ENCODE measurements around the gene ZMYM2.

The ZMYM2 gene

GRCh38 chr13:20109037-20109436 lies 150.5 kb downstream of the ZMYM2 start:
- Histone ChIP-seq H3K4me3 (ENCODE audit: control insufficient read depth in 1 of 7, extremely low read depth in 1 of 7, insufficient read depth in 4 of 7, low read depth in 2 of 7, low read length in 6 of 7) (no peak overlapping the region), H3K4me1 (ENCODE audit: control extremely low read depth in 1 of 4, control insufficient read depth in 4 of 4, insufficient read depth in 4 of 4, low read length in 3 of 4) (no peaks in the 10 kb centered on the region), H3K36me3 (ENCODE audit: control insufficient read depth in 4 of 4, insufficient read depth in 4 of 4, low read length in 3 of 4) (no peaks in the 10 kb centered on the region), H3K27ac (ENCODE audit: insufficient read depth in 1 of 2, low read depth in 1 of 2, low read length in 2 of 2, poor library complexity in 1 of 2, severe bottlenecking in 2 of 2) (no peak overlapping the region), H3K27me3 (replicated peaks in 2 of 5; ENCODE audit: control insufficient read depth in 4 of 5, insufficient read depth in 5 of 5, low read length in 4 of 5) (peaks cover 0 to 5% (median 0%) of the 10 kb centered on the region in 5 experiments), H3K9me3 (ENCODE audit: control extremely low read depth in 1 of 5, control insufficient read depth in 4 of 5, insufficient read depth in 2 of 5, low read depth in 1 of 5, low read length in 4 of 5) (no peaks in the 10 kb centered on the region)
- no peak for DNase-seq
- ChIA-PET CTCF (interaction anchor here (0.7 to 2.1 kb wide), 5 partner anchors 10 to 23 kb away, joined by 3 to 11 read pairs (median 3); no protein-coding TSS in a partner anchor), POLR2A (no interaction called here)
- WGBS (ENCODE audit: insufficient coverage): 100% methylated on average over 1 of the region's 2 CpGs

- no peak overlapping the region for H3K27ac ChIP-seq (ENCODE audit: insufficient read depth in 1 of 2, low read depth in 1 of 2, low read length in 2 of 2, poor library complexity in 1 of 2, severe bottlenecking in 2 of 2)
- peaks cover 0 to 7% (median 5%) of the 10 kb centered on the region in 4 experiments for H3K4me1 ChIP-seq (ENCODE audit: control extremely low read depth in 1 of 4, control insufficient read depth in 4 of 4, insufficient read depth in 4 of 4, low read length in 3 of 4)
- H3K9me3 ChIP-seq (ENCODE audit: control extremely low read depth in 1 of 5, control insufficient read depth in 4 of 5, insufficient read depth in 2 of 5, low read depth in 1 of 5, low read length in 4 of 5): no peaks in the 10 kb centered on the region
- 95% methylated on average over 9 of the region's 10 CpGs for WGBS (ENCODE audit: insufficient coverage)
- ChIA-PET POLR2A (no interaction called here), CTCF (interaction anchor here (1.6 kb wide), 2 partner anchors 18 to 23 kb away, joined by 3 to 4 read pairs; no protein-coding TSS in a partner anchor)
- peaks cover 0 to 3% (median 0%) of the 10 kb centered on the region in 5 experiments for H3K27me3 ChIP-seq (replicated peaks in 2 of 5; ENCODE audit: control insufficient read depth in 4 of 5, insufficient read depth in 5 of 5, low read length in 4 of 5)
- DNase-seq: no peak
- H3K4me3 ChIP-seq (ENCODE audit: control insufficient read depth in 1 of 7, extremely low read depth in 1 of 7, insufficient read depth in 4 of 7, low read depth in 2 of 7, low read length in 6 of 7): no peak overlapping the region
- no peaks in the 10 kb centered on the region for H3K36me3 ChIP-seq (ENCODE audit: control insufficient read depth in 4 of 4, insufficient read depth in 4 of 4, low read length in 3 of 4)
These were observed 155.6 kb downstream of the ZMYM2 start for GRCh38 chr13:20114066-20114610.

GRCh38 chr13:20116213-20116612 lies 157.7 kb downstream of the ZMYM2 start:
- peak in 2 of 3 donors; percentile 28 to 33 for DNase-seq
- WGBS (ENCODE audit: insufficient coverage): 91% methylated on average over 6 of the region's 6 CpGs
- ChIA-PET POLR2A (no interaction called here), CTCF (interaction anchor here (1.7 kb wide), 1 partner anchor 16 kb away, joined by 5 read pairs; no protein-coding TSS in a partner anchor)
- Histone ChIP-seq H3K4me1 (ENCODE audit: control extremely low read depth in 1 of 4, control insufficient read depth in 4 of 4, insufficient read depth in 4 of 4, low read length in 3 of 4) (peaks cover 0 to 18% (median 9%) of the 10 kb centered on the region in 4 experiments), H3K9me3 (ENCODE audit: control extremely low read depth in 1 of 5, control insufficient read depth in 4 of 5, insufficient read depth in 2 of 5, low read depth in 1 of 5, low read length in 4 of 5) (no peaks in the 10 kb centered on the region), H3K36me3 (ENCODE audit: control insufficient read depth in 4 of 4, insufficient read depth in 4 of 4, low read length in 3 of 4) (no peaks in the 10 kb centered on the region), H3K27ac (ENCODE audit: insufficient read depth in 1 of 2, low read depth in 1 of 2, low read length in 2 of 2, poor library complexity in 1 of 2, severe bottlenecking in 2 of 2) (no peak overlapping the region), H3K27me3 (replicated peaks in 2 of 5; ENCODE audit: control insufficient read depth in 4 of 5, insufficient read depth in 5 of 5, low read length in 4 of 5) (no peaks in the 10 kb centered on the region), H3K4me3 (ENCODE audit: control insufficient read depth in 1 of 7, extremely low read depth in 1 of 7, insufficient read depth in 4 of 7, low read depth in 2 of 7, low read length in 6 of 7) (no peak overlapping the region)

GRCh38 chr13:20118268-20119140 lies 160.0 kb downstream of the ZMYM2 start:
- ChIA-PET POLR2A (interaction anchor here (0.6 to 1.6 kb wide), 2 partner anchors 9 to 771 kb away, joined by 3 to 6 read pairs; no protein-coding TSS in a partner anchor), CTCF (interaction anchor here (0.6 to 3.1 kb wide), 14 partner anchors 8 to 48 kb away, joined by 3 to 15 read pairs (median 3); no protein-coding TSS in a partner anchor)
- WGBS (ENCODE audit: insufficient coverage): 4% methylated on average over 34 of the region's 55 CpGs
- H3K36me3 ChIP-seq (ENCODE audit: control insufficient read depth in 4 of 4, insufficient read depth in 4 of 4, low read length in 3 of 4): no peaks in the 10 kb centered on the region
- H3K27me3 ChIP-seq (replicated peaks in 2 of 5; ENCODE audit: control insufficient read depth in 4 of 5, insufficient read depth in 5 of 5, low read length in 4 of 5): no peaks in the 10 kb centered on the region
- peak overlapping the region in 1 of 2 experiments; percentile 61 for H3K27ac ChIP-seq (ENCODE audit: insufficient read depth in 1 of 2, low read depth in 1 of 2, low read length in 2 of 2, poor library complexity in 1 of 2, severe bottlenecking in 2 of 2)
- H3K4me3 ChIP-seq (ENCODE audit: control insufficient read depth in 1 of 7, extremely low read depth in 1 of 7, insufficient read depth in 4 of 7, low read depth in 2 of 7, low read length in 6 of 7): peak overlapping the region; percentile 50 to 88 (median 71)
- DNase-seq: peak; percentile 19 to 58 (median 56)
- H3K4me1 ChIP-seq (ENCODE audit: control extremely low read depth in 1 of 4, control insufficient read depth in 4 of 4, insufficient read depth in 4 of 4, low read length in 3 of 4): peaks cover 0 to 23% (median 11%) of the 10 kb centered on the region in 4 experiments
- H3K9me3 ChIP-seq (ENCODE audit: control extremely low read depth in 1 of 5, control insufficient read depth in 4 of 5, insufficient read depth in 2 of 5, low read depth in 1 of 5, low read length in 4 of 5): no peaks in the 10 kb centered on the region

GRCh38 chr13:20119960-20120359 lies 161.4 kb downstream of the ZMYM2 start:
- POLR2A ChIA-PET: interaction anchor here (1.6 kb wide), 1 partner anchor 8 kb away, joined by 6 read pairs; no protein-coding TSS in a partner anchor
- Histone ChIP-seq H3K4me3 (ENCODE audit: control insufficient read depth in 1 of 7, extremely low read depth in 1 of 7, insufficient read depth in 4 of 7, low read depth in 2 of 7, low read length in 6 of 7) (peak overlapping the region in 5 of 7 experiments; percentile 11 to 88 (median 46)), H3K27ac (ENCODE audit: insufficient read depth in 1 of 2, low read depth in 1 of 2, low read length in 2 of 2, poor library complexity in 1 of 2, severe bottlenecking in 2 of 2) (no peak overlapping the region), H3K9me3 (ENCODE audit: control extremely low read depth in 1 of 5, control insufficient read depth in 4 of 5, insufficient read depth in 2 of 5, low read depth in 1 of 5, low read length in 4 of 5) (no peaks in the 10 kb centered on the region), H3K4me1 (ENCODE audit: control extremely low read depth in 1 of 4, control insufficient read depth in 4 of 4, insufficient read depth in 4 of 4, low read length in 3 of 4) (peaks cover 0 to 24% (median 11%) of the 10 kb centered on the region in 4 experiments), H3K27me3 (replicated peaks in 2 of 5; ENCODE audit: control insufficient read depth in 4 of 5, insufficient read depth in 5 of 5, low read length in 4 of 5) (peaks cover 0 to 2% (median 0%) of the 10 kb centered on the region in 5 experiments), H3K36me3 (ENCODE audit: control insufficient read depth in 4 of 4, insufficient read depth in 4 of 4, low read length in 3 of 4) (no peaks in the 10 kb centered on the region)
- DNase-seq: no peak
- 100% methylated on average over 2 of the region's 3 CpGs for WGBS (ENCODE audit: insufficient coverage)
- CTCF ChIA-PET: interaction anchor here (1.2 to 3.1 kb wide), 3 partner anchors 11 to 41 kb away, joined by 3 to 11 read pairs (median 5); partner anchors contain the start of gene GJA3

GRCh38 chr13:20121159-20121525 lies 162.6 kb downstream of the ZMYM2 start:
- POLR2A ChIA-PET: no interaction called here
- no CpG with 5 or more reads among the region's 7 CpGs for WGBS (ENCODE audit: insufficient coverage)

More at GRCh38 chr13:20121159-20121525, 162.6 kb downstream of the ZMYM2 start:
- H3K4me3 ChIP-seq (ENCODE audit: control insufficient read depth in 1 of 7, extremely low read depth in 1 of 7, insufficient read depth in 4 of 7, low read depth in 2 of 7, low read length in 6 of 7): peak overlapping the region in 4 of 7 experiments; percentile 10 to 88 (median 57)
- CTCF ChIA-PET: interaction anchor here (1.1 to 1.3 kb wide), 2 partner anchors 31 to 39 kb away, joined by 3 to 5 read pairs; partner anchors contain the start of gene GJA3
- no peaks in the 10 kb centered on the region for H3K36me3 ChIP-seq (ENCODE audit: control insufficient read depth in 4 of 4, insufficient read depth in 4 of 4, low read length in 3 of 4)
- H3K27me3 ChIP-seq (replicated peaks in 2 of 5; ENCODE audit: control insufficient read depth in 4 of 5, insufficient read depth in 5 of 5, low read length in 4 of 5): peaks cover 0 to 4% (median 0%) of the 10 kb centered on the region in 5 experiments
- H3K9me3 ChIP-seq (ENCODE audit: control extremely low read depth in 1 of 5, control insufficient read depth in 4 of 5, insufficient read depth in 2 of 5, low read depth in 1 of 5, low read length in 4 of 5): no peaks in the 10 kb centered on the region
- peaks cover 0 to 27% (median 16%) of the 10 kb centered on the region in 4 experiments for H3K4me1 ChIP-seq (ENCODE audit: control extremely low read depth in 1 of 4, control insufficient read depth in 4 of 4, insufficient read depth in 4 of 4, low read length in 3 of 4)
- peak; percentile 14 to 39 (median 24) for DNase-seq
- no peak overlapping the region for H3K27ac ChIP-seq (ENCODE audit: insufficient read depth in 1 of 2, low read depth in 1 of 2, low read length in 2 of 2, poor library complexity in 1 of 2, severe bottlenecking in 2 of 2)
